ENCODE measurements around the gene SLC66A3.

SLC66A3 gene

DNA sequence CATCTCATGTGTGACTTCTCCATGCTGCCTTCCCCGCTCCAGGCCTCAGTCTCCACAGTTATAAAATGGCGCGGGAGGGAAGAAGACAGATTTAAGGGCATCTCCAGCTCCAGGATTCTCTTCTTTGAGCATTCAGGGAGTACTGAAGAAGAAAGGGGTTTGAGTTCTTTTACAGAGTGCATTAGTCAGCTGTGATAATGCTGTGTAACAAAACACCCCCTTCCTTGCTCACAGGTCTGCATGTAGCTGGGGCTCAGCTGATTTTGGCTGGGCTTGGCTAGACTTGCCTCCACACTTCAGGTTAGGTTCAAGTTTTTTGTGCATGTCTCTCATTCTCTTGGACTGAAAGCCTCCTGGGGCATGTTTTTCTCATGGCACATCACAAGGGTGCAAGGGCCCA, 8.0 kb upstream of the SLC66A3 start:
- H3K9ac ChIP-seq (ENCODE audit: low read depth, low read length, poor library complexity, severe bottlenecking), result no peak overlapping the region
- no peak overlapping the region for H3K4me2 ChIP-seq (ENCODE audit: low read depth, low read length, poor library complexity, severe bottlenecking)
- TF ChIP-seq EZH2phosphoT487 (IDR thresholded peaks at IDR 0.05; ENCODE audit: borderline replicate concordance), result no peak
- TF ChIP-seq, protein P1, sequence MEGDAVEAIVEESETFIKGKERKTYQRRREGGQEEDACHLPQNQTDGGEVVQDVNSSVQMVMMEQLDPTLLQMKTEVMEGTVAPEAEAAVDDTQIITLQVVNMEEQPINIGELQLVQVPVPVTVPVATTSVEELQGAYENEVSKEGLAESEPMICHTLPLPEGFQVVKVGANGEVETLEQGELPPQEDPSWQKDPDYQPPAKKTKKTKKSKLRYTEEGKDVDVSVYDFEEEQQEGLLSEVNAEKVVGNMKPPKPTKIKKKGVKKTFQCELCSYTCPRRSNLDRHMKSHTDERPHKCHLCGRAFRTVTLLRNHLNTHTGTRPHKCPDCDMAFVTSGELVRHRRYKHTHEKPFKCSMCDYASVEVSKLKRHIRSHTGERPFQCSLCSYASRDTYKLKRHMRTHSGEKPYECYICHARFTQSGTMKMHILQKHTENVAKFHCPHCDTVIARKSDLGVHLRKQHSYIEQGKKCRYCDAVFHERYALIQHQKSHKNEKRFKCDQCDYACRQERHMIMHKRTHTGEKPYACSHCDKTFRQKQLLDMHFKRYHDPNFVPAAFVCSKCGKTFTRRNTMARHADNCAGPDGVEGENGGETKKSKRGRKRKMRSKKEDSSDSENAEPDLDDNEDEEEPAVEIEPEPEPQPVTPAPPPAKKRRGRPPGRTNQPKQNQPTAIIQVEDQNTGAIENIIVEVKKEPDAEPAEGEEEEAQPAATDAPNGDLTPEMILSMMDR (conservative IDR thresholded peaks at IDR 0.05; ENCODE audit: low read length), result no peak
- H4K20me1 ChIP-seq (ENCODE audit: insufficient read depth, low read length, poor library complexity, severe bottlenecking), result no peaks in the 10 kb centered on the region
- H3K9me3 ChIP-seq (ENCODE audit: insufficient read depth, low read depth, low read length), result no peaks in the 10 kb centered on the region
- no peak overlapping the region for H3K4me3 ChIP-seq (ENCODE audit: low read length, poor library complexity, severe bottlenecking)
- no peaks in the 10 kb centered on the region for H3F3A ChIP-seq (ENCODE audit: low read depth)
- H3K79me2 ChIP-seq (ENCODE audit: insufficient read depth, low read length), result no peaks in the 10 kb centered on the region
- H2AFZ ChIP-seq (ENCODE audit: low read length), result no peak overlapping the region
- H3K9me2 ChIP-seq (replicated peaks; ENCODE audit: low read depth, low read length), result no peaks in the 10 kb centered on the region
- H3K36me3 ChIP-seq (ENCODE audit: insufficient read depth, low read length), result no peaks in the 10 kb centered on the region
- H3K4me1 ChIP-seq (ENCODE audit: insufficient read depth, low read length, poor library complexity, severe bottlenecking), result no peaks in the 10 kb centered on the region
- H3K27me3 ChIP-seq (ENCODE audit: insufficient read depth, low read length, poor library complexity, severe bottlenecking), result no peaks in the 10 kb centered on the region

DNA sequence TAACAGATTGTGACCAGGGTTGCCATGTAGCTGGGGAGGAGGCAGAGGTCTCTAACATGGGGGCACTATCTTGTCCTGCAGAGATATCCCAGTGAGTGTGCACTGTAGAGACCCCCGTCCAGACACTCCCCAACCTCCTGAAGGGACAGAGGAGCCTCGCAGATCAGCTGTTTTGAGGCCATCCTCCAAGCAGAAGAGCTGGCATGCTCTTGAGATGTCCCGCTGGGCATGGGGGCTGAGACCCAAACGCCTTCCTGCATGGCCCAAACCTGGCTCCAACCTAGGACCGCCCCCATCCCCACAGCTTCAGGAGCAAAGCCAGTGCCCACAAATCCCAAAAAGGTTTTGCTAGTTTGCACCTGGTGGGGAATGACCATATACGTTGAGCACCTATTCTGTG, 2.7 kb upstream of the SLC66A3 start:
- Histone ChIP-seq H4K20me1 (ENCODE audit: insufficient read depth, low read length, poor library complexity, severe bottlenecking) (peaks cover 5% of the 10 kb centered on the region), H3K4me1 (ENCODE audit: insufficient read depth, low read length, poor library complexity, severe bottlenecking) (peaks cover 10% of the 10 kb centered on the region), H3K9ac (ENCODE audit: low read depth, low read length, poor library complexity, severe bottlenecking) (no peak overlapping the region), H3F3A (ENCODE audit: low read depth) (no peaks in the 10 kb centered on the region), H3K4me2 (ENCODE audit: low read depth, low read length, poor library complexity, severe bottlenecking) (no peak overlapping the region), H3K9me3 (ENCODE audit: insufficient read depth, low read depth, low read length) (no peaks in the 10 kb centered on the region), H3K4me3 (ENCODE audit: low read length, poor library complexity, severe bottlenecking) (no peak overlapping the region), H3K9me2 (replicated peaks; ENCODE audit: low read depth, low read length) (no peaks in the 10 kb centered on the region), H2AFZ (ENCODE audit: low read length) (no peak overlapping the region), H3K79me2 (ENCODE audit: insufficient read depth, low read length) (no peaks in the 10 kb centered on the region), H3K27me3 (ENCODE audit: insufficient read depth, low read length, poor library complexity, severe bottlenecking) (no peaks in the 10 kb centered on the region), H3K36me3 (ENCODE audit: insufficient read depth, low read length) (no peaks in the 10 kb centered on the region)
- no peak for TF ChIP-seq EZH2phosphoT487 (IDR thresholded peaks at IDR 0.05; ENCODE audit: borderline replicate concordance)
- TF ChIP-seq, protein P1 (conservative IDR thresholded peaks at IDR 0.05; ENCODE audit: low read length), result no peak

DNA sequence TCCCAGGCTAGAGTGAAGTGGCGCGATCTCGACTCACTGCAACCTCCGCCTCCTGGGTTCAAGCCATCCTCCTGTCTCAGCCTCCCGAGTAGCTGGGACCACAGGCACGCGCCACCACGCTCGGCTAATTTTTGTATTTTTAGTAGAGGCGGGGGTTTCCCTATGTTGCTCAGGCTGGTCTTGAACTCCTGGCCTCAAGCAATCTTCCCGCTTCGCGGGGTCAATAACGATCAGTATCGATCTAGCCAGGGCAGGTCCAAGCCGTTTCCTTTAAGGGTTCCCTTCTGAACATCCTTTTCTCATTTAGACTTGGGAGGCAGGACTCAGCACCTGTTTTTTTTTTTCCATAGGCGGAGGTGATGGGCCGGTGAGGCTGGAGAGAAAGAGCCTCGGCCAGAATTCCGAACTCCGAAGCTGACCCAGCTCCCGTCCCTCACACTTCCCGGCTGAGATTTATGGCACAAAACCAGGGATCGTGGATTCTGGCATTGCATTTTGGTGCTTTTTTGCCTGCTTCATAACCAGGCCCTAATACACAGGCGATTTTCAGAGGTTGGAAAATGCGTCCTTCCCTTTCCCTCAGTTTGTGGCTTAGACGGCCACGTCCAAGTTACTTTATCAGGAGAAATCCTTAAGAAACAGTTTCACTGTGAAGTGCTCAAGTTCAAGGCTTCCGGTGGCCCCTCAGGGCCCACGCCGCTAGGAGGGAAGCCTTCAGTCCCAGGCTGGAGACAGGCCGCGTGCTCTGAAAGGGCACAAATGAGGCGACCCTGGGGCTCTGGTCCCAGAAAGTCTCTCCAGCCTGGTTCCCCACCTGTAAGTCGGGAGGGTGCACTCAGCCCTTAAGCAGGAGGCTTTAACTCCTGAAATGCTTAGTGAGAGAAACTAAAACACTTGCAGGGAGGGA, 998 bp upstream of the SLC66A3 start:
- H3K36me3 ChIP-seq (ENCODE audit: insufficient read depth, low read length), result no peaks in the 10 kb centered on the region
- no peaks in the 10 kb centered on the region for H3K9me3 ChIP-seq (ENCODE audit: insufficient read depth, low read depth, low read length)
- peak overlapping the region; percentile 71 for H3K9ac ChIP-seq (ENCODE audit: low read depth, low read length, poor library complexity, severe bottlenecking)
- H4K20me1 ChIP-seq (ENCODE audit: insufficient read depth, low read length, poor library complexity, severe bottlenecking), result peaks cover 5% of the 10 kb centered on the region
- H2AFZ ChIP-seq (ENCODE audit: low read length), result peak overlapping the region; percentile 89
- peak overlapping the region; percentile 87 for H3K4me2 ChIP-seq (ENCODE audit: low read depth, low read length, poor library complexity, severe bottlenecking)
- H3K4me1 ChIP-seq (ENCODE audit: insufficient read depth, low read length, poor library complexity, severe bottlenecking), result peaks cover 10% of the 10 kb centered on the region
- no peaks in the 10 kb centered on the region for H3K27me3 ChIP-seq (ENCODE audit: insufficient read depth, low read length, poor library complexity, severe bottlenecking)
- no peaks in the 10 kb centered on the region for H3K79me2 ChIP-seq (ENCODE audit: insufficient read depth, low read length)
- H3K9me2 ChIP-seq (replicated peaks; ENCODE audit: low read depth, low read length), result no peaks in the 10 kb centered on the region
- no peak for TF ChIP-seq EZH2phosphoT487 (IDR thresholded peaks at IDR 0.05; ENCODE audit: borderline replicate concordance)
- TF ChIP-seq, protein P1 (conservative IDR thresholded peaks at IDR 0.05; ENCODE audit: low read length), result no peak
- peak overlapping the region; percentile 74 for H3K4me3 ChIP-seq (ENCODE audit: low read length, poor library complexity, severe bottlenecking)
- no peaks in the 10 kb centered on the region for H3F3A ChIP-seq (ENCODE audit: low read depth)
